CD4-positive, alpha-beta memory T cell (primary cell): ENCODE data around the gene KIAA1191. TPM values are rescaled to one million over a fixed set of nuclear protein-coding genes. Genes with fewer than 3 reads are reported as not detected.
"Not testable (repeated sequence)": the region's sequence is repeated elsewhere in the genome, so short reads cannot be mapped to it uniquely, and the experiment has no call there.

Experiments used
- CTCF ChIA-PET: fragments of 350-600 bp; sonication (Branson Sonifier 250); formaldehyde crosslinking; loops from one replicate; lab custom pipeline; 2021; ENCODE audit warnings: inconsistent platforms; ENCODE audit not compliant: partially characterized antibody; lab: Charles Lee
- POLR2A ChIA-PET: fragments of 350-600 bp; sonication (Branson Sonifier 250); formaldehyde crosslinking; loops from one replicate; lab custom pipeline; 2021; ENCODE audit not compliant: partially characterized antibody; lab: Charles Lee
- DNase-seq, 5 donors: peaks; one replicate each; pipeline versions ENCODE4 v3.0.0 to v3.0.0-alpha.2; 2020 to 2022; ENCODE audit warnings: mixed read lengths in 1 of 5
- H3K27ac ChIP-seq: one replicate; pipeline ENCODE4 v1.7.0; 2013; ENCODE audit warnings: low read depth, low read length
- H3K27me3 ChIP-seq: 2 replicates; pipeline ENCODE4 v1.7.0; 2013; ENCODE audit warnings: mild to moderate bottlenecking, low read length, moderate library complexity; ENCODE audit not compliant: insufficient read depth
- H3K36me3 ChIP-seq: 2 replicates; pipeline ENCODE4 v1.7.0; 2013; ENCODE audit warnings: mild to moderate bottlenecking, low read length, moderate library complexity; ENCODE audit not compliant: insufficient read depth
- H3K4me1 ChIP-seq: 2 replicates; pipeline ENCODE4 v1.7.0; 2013; ENCODE audit warnings: mild to moderate bottlenecking, low read length, moderate library complexity; ENCODE audit not compliant: insufficient read depth
- H3K4me3 ChIP-seq, 2 donors: one replicate each; pipeline ENCODE4 v1.7.0; 2013; ENCODE audit warnings: low read length in 2 of 2, mild to moderate bottlenecking in 1 of 2
- H3K9me3 ChIP-seq, 2 donors: one replicate each; pipeline ENCODE4 v1.7.0; 2013; ENCODE audit warnings: low read length in 2 of 2, control low read depth in 1 of 2; ENCODE audit not compliant: control insufficient read depth in 1 of 2
- H3K27ac Mint-ChIP-seq, 7 donors: one replicate each; pipeline ENCODE4 v1.8.0; 2020 to 2021; ENCODE audit warnings: mixed read lengths in 7 of 7, mild to moderate bottlenecking in 6 of 7, inconsistent platforms in 3 of 7, moderate library complexity in 3 of 7
- H3K27me3 Mint-ChIP-seq, 2 donors: one replicate each; pipeline ENCODE4 v1.8.0; 2020 to 2021; ENCODE audit warnings: mixed read lengths in 2 of 2
- H3K36me3 Mint-ChIP-seq, 2 donors: one replicate each; pipeline ENCODE4 v1.8.0; 2020 to 2021; ENCODE audit warnings: mixed read lengths in 2 of 2, inconsistent platforms in 1 of 2, mild to moderate bottlenecking in 1 of 2
- H3K4me1 Mint-ChIP-seq, 4 donors: one replicate each; pipeline ENCODE4 v1.8.0; 2020 to 2021; ENCODE audit warnings: mixed read lengths in 4 of 4, mild to moderate bottlenecking in 1 of 4
- H3K4me3 Mint-ChIP-seq, 8 donors: one replicate each; pipeline ENCODE4 v1.8.0; 2020 to 2021; ENCODE audit warnings: mixed read lengths in 8 of 8, mild to moderate bottlenecking in 7 of 8, moderate library complexity in 6 of 8, inconsistent platforms in 3 of 8
- H3K9me3 Mint-ChIP-seq, 8 donors: one replicate each; pipeline ENCODE4 v1.8.0; 2020 to 2021; ENCODE audit warnings: mixed read lengths in 8 of 8, mild to moderate bottlenecking in 5 of 8, inconsistent platforms in 3 of 8, moderate library complexity in 1 of 8
- intact Hi-C: fragments of 100-400 bp; cut with micrococcal nuclease; formaldehyde crosslinking; loops from one replicate; pipeline ENCODE4 v1.15.1; 2023
- polyA plus RNA-seq, 2 donors: library from polyadenylated mRNA; unstranded; fragments of 300-500 nt; fragmentation: Illumina TruSeq; gene quantifications; one replicate each; pipeline ENCODE4 v1.2.3, GENCODE V29; 2021
- total RNA-seq, 2 experiments: library from RNA; stranded (reverse); gene quantifications; one replicate each; pipeline ENCODE4 v1.2.3, GENCODE V29; 2021

KIAA1191 gene
- total and polyA plus RNA-seq, 4 experiments from 2014 or later = 53.6 to 76.6 (median 72.4) TPM

DNA sequence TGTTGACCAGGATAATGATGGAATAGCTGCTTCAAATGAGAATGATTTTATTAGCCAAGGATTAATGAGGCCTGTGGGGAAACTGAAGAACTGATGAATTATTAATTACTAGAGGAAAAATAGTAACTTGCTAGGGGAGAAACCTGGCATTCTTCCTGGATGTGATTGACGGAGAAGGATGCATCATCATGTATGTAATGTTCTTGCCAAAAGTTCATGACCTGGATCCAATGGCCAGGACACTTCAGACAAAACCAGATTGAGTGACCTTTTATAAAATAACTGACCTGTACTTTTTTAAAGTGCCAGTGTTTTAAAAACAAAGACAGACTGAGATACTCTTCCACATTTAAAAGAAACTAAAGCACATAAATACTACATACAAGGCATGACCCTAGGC is 23.7 kb downstream of the KIAA1191 start:
- no peak overlapping the region for H3K4me3 Mint-ChIP-seq
- peaks cover 36 to 47% of the 10 kb centered on the region in 2 donors for H3K36me3 Mint-ChIP-seq
- peaks cover 0 to 12% (median 7%) of the 10 kb centered on the region in 8 donors for H3K9me3 Mint-ChIP-seq
- H3K27ac Mint-ChIP-seq = peak overlapping the region in 2 of 7 donors; percentile 30 to 52
- ChIA-PET CTCF (no interaction called here), POLR2A (no interaction called here)
- H3K27me3 Mint-ChIP-seq = no peaks in the 10 kb centered on the region
- H3K27ac ChIP-seq = no peak overlapping the region
- no peak overlapping the region for H3K4me3 ChIP-seq
- H3K36me3 ChIP-seq = peaks cover 7% of the 10 kb centered on the region
- no peaks in the 10 kb centered on the region for H3K4me1 ChIP-seq
- H3K27me3 ChIP-seq = no peaks in the 10 kb centered on the region
- H3K9me3 ChIP-seq = no peaks in the 10 kb centered on the region
- intact Hi-C loops = no loop called here
- no peak for DNase-seq
- H3K4me1 Mint-ChIP-seq = no peaks in the 10 kb centered on the region

DNA sequence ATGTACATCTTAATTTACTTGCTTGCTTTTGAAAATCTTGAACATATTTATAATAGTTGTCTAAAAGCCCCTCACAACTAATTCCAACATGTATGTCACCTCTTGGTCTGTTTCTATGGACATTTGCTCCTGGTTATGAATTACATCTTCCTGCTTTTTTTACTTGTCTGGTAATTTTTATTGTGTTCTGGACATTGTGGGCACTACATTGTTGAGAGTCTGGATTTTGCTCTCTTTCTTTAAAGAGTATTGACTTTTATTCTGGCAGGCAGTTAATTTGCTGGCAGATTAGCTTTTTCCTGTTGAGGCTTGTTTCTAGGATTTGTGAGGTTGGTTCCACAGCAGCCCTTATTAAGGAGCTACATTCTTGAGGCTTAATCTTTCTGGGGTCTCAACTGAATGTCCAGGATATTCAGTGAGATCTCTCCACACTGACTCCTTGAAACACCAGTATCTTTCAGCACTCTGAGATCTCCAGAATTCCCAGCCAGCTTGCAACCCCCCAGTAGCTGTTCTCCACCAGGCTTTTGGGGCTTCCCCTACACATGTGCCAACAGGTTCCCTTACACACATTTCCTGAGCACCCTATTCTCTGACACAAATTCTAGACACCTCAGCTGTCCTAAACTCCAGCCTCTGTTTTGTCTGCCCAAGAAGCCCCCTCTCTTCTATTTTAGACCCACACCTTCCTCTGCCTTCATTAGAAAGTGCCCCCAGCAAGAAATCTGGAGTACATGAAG is 27.4 kb downstream of the KIAA1191 start:
- H3K27ac ChIP-seq = no peak overlapping the region
- Mint-ChIP-seq H3K4me1 (no peaks in the 10 kb centered on the region), H3K9me3 (peaks cover 0 to 12% (median 7%) of the 10 kb centered on the region in 8 donors), H3K4me3 (no peak overlapping the region), H3K36me3 (peaks cover 38 to 45% of the 10 kb centered on the region in 2 donors), H3K27ac (peak overlapping the region in 1 of 7 donors; percentile 30), H3K27me3 (no peaks in the 10 kb centered on the region)
- CTCF ChIA-PET = no interaction called here
- no peak overlapping the region for H3K4me3 ChIP-seq
- no peaks in the 10 kb centered on the region for H3K4me1 ChIP-seq
- intact Hi-C loops = no loop called here
- POLR2A ChIA-PET = no interaction called here
- no peaks in the 10 kb centered on the region for H3K27me3 ChIP-seq
- DNase-seq = no peak
- H3K36me3 ChIP-seq = peaks cover 7% of the 10 kb centered on the region
- H3K9me3 ChIP-seq = no peaks in the 10 kb centered on the region

DNA sequence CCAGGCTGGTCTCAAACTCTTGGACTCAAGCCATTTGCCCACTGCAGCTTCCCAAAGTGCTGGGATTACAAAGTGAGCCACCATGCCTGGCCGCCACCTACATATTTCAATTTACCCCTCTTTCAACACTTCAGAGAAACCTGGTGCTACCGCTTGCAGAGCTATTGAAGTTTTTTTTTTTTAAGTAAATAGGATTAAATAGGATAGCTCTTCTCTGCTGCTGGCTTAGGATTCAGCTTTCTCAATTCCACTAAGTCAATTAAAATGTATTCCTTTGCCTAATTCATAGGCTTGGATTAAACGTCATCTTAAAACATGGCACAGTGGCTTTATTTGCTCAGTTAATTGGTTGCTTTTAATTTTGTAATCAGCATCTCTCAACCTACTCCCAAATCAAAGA is 41.0 kb downstream of the KIAA1191 start:
- no peaks in the 10 kb centered on the region for H3K4me1 Mint-ChIP-seq
- no peaks in the 10 kb centered on the region for H3K4me1 ChIP-seq

GRCh38 chr5:176319827-176320554 is 41.6 kb downstream of the KIAA1191 start:
- no peaks in the 10 kb centered on the region for H3K9me3 Mint-ChIP-seq
- H3K4me3 Mint-ChIP-seq = no peak overlapping the region
- no peaks in the 10 kb centered on the region for H3K27me3 ChIP-seq
- H3K27ac ChIP-seq = no peak overlapping the region
- POLR2A ChIA-PET = no interaction called here
- H3K36me3 ChIP-seq = peaks cover 13% of the 10 kb centered on the region
- peak overlapping the region in 1 of 7 donors; percentile 47 for H3K27ac Mint-ChIP-seq
- no peak for DNase-seq
- CTCF ChIA-PET = interaction anchor here (1.4 kb wide), 1 partner anchor 85 kb away, joined by 4 read pairs; no protein-coding TSS in a partner anchor
- intact Hi-C loops = no loop called here
- no peaks in the 10 kb centered on the region for H3K9me3 ChIP-seq
- no peaks in the 10 kb centered on the region for H3K4me1 Mint-ChIP-seq
- no peaks in the 10 kb centered on the region for H3K27me3 Mint-ChIP-seq
- H3K4me1 ChIP-seq = no peaks in the 10 kb centered on the region
- no peak overlapping the region for H3K4me3 ChIP-seq
- H3K36me3 Mint-ChIP-seq = peaks cover 33 to 39% of the 10 kb centered on the region in 2 donors

More for the DNA sequence above, 41.0 kb downstream of the KIAA1191 start:
- Histone ChIP-seq H3K27me3 (no peaks in the 10 kb centered on the region), H3K36me3 (peaks cover 13% of the 10 kb centered on the region), H3K27ac (no peak overlapping the region), H3K4me3 (no peak overlapping the region), H3K9me3 (no peaks in the 10 kb centered on the region)
- intact Hi-C loops = no loop called here
- Mint-ChIP-seq H3K9me3 (no peaks in the 10 kb centered on the region), H3K36me3 (peaks cover 27 to 34% of the 10 kb centered on the region in 2 donors), H3K27ac (no peak overlapping the region), H3K4me3 (no peak overlapping the region), H3K27me3 (no peaks in the 10 kb centered on the region)
- CTCF ChIA-PET = interaction anchor here (1.4 kb wide), 1 partner anchor 85 kb away, joined by 4 read pairs; no protein-coding TSS in a partner anchor
- DNase-seq = no peak
- POLR2A ChIA-PET = no interaction called here

DNA sequence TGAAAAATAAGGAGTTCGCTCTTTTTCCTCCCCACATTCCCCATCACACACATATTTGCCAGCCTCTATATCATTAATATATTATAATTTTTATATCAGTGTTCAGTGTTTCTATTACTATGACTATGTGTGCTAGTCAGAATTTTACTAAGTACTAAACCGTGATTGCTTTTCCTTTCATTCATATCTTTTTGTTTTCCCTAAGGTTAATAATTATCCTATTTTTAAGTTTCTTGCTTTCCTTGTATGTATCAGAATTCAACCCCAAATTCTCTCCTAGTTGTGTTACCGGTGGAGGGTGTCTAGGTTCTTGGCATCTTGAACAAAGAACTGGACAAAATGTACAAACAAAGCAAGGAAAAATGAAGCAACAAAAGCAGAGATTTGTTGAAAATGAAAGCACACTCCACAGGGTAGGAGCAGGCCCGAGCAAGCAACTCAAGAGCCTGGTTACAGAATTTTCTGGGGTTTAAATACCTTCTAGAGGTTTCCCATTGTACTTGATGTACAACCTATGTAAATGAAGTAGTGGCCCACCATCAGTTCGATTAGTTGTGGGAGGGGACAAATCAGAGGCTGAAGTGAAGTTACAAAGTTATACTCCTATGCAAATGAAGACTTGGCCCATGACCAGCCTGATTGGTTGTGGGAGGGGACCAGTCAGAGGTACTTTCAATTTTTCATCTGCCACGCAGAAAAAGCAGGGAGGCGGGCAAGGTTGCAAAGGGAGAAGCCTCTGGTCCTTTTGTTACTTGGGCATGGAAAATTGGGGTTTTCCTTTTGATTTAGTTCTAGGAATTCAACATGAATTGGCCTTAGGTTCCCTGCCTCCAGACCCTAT is 43.8 kb downstream of the KIAA1191 start:
- H3K4me3 Mint-ChIP-seq = no peak overlapping the region
- CTCF ChIA-PET = no interaction called here

GRCh38 chr5:176305356-176305755 is 56.2 kb downstream of the KIAA1191 start:
- CTCF ChIA-PET, H3K9me3 Mint-ChIP-seq, POLR2A ChIA-PET, H3K9me3 ChIP-seq, H3K36me3 ChIP-seq, H3K4me3 ChIP-seq, H3K27me3 ChIP-seq, H3K4me3 Mint-ChIP-seq, H3K4me1 Mint-ChIP-seq, H3K4me1 ChIP-seq, H3K27ac ChIP-seq, H3K27me3 Mint-ChIP-seq, DNase-seq, H3K27ac Mint-ChIP-seq, intact Hi-C loops: not testable (repeated sequence)
- H3K36me3 Mint-ChIP-seq = peaks cover 35 to 36% of the 10 kb centered on the region in 2 donors

More for the DNA sequence above, 43.8 kb downstream of the KIAA1191 start:
- Mint-ChIP-seq H3K27me3 (no peaks in the 10 kb centered on the region), H3K36me3 (peaks cover 41 to 45% of the 10 kb centered on the region in 2 donors), H3K4me1 (no peaks in the 10 kb centered on the region), H3K27ac (peak overlapping the region in 2 of 7 donors; percentile 24 to 25), H3K9me3 (no peaks in the 10 kb centered on the region)
- no peaks in the 10 kb centered on the region for H3K4me1 ChIP-seq
- no peak for DNase-seq
- peaks cover 7% of the 10 kb centered on the region for H3K36me3 ChIP-seq
- H3K4me3 ChIP-seq = no peak overlapping the region
- no peaks in the 10 kb centered on the region for H3K27me3 ChIP-seq
- intact Hi-C loops = no loop called here
- H3K9me3 ChIP-seq = no peaks in the 10 kb centered on the region
- H3K27ac ChIP-seq = no peak overlapping the region
- POLR2A ChIA-PET = no interaction called here
